ENCODE results near the gene MAGI2.

DNA sequence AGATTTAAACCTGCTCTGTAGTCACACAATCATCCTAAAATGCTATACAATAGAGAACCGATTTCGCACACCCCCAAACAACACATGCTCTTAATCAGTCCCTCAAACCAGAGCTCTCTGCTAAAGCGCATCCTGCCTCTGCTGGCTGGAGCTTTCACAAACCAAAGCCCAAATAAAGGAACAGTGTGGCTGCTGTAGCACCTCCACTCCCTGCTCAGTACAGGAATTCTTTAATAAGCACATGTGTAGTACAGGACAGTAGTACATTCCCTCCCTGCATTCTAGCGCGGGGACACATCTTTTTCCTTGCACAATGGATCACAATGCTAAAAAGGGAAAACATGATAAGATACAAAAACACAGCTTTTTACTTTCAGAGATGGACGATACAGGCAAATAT is 684.6 kb downstream of the MAGI2 start:
- TF ChIP-seq, protein P1, sequence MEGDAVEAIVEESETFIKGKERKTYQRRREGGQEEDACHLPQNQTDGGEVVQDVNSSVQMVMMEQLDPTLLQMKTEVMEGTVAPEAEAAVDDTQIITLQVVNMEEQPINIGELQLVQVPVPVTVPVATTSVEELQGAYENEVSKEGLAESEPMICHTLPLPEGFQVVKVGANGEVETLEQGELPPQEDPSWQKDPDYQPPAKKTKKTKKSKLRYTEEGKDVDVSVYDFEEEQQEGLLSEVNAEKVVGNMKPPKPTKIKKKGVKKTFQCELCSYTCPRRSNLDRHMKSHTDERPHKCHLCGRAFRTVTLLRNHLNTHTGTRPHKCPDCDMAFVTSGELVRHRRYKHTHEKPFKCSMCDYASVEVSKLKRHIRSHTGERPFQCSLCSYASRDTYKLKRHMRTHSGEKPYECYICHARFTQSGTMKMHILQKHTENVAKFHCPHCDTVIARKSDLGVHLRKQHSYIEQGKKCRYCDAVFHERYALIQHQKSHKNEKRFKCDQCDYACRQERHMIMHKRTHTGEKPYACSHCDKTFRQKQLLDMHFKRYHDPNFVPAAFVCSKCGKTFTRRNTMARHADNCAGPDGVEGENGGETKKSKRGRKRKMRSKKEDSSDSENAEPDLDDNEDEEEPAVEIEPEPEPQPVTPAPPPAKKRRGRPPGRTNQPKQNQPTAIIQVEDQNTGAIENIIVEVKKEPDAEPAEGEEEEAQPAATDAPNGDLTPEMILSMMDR (conservative IDR thresholded peaks at IDR 0.05; ENCODE audit: low read depth, low read length): no peak
- no peak for TF ChIP-seq EZH2 (IDR thresholded peaks at IDR 0.05; ENCODE audit: borderline replicate concordance, low read depth, low read length, poor library complexity, severe bottlenecking)

Data from A673 (cell line).